Bronchial epithelial cell (primary cell): ENCODE results near the gene CAMTA2. TPM values are rescaled to one million over a fixed set of nuclear protein-coding genes. Genes with fewer than 3 reads are reported as not detected.

ENCODE experiments used
- DNase-seq: peaks from one replicate; pipeline ENCODE4 v3.0.0-alpha.2; 2010; ENCODE audit warnings: low read depth
- FAIRE-seq: peaks from 2 replicates; lab custom pipeline; 2011; peaks lifted over from hg19 to GRCh38; lab: Jason Lieb, UNC
- H3K27me3 ChIP-seq: 2 replicates; pipeline ENCODE4 v1.5.1; 2011; ENCODE audit warnings: low read length; ENCODE audit not compliant: control insufficient read depth, insufficient read depth
- H3K36me3 ChIP-seq: 2 replicates; pipeline ENCODE4 v1.5.1; 2011; ENCODE audit warnings: low read length; ENCODE audit not compliant: control insufficient read depth, insufficient read depth
- H3K4me3 ChIP-seq: 2 replicates; pipeline ENCODE4 v1.5.1; 2011; ENCODE audit warnings: mild to moderate bottlenecking, low read depth, low read length, control low read depth
- CTCF ChIP-seq: IDR thresholded peaks from 2 replicates; pipeline ENCODE4 v1.5.1; 2011; ENCODE audit warnings: mild to moderate bottlenecking, moderate library complexity, low read length, control low read depth, inconsistent platforms; ENCODE audit not compliant: insufficient read depth, severe bottlenecking
- total RNA-seq: library from RNA; depleted of rRNA; stranded (reverse); fragments of >200 nt; gene quantifications from 2 replicates; pipeline ENCODE4 v1.2.1, GENCODE V29; 2014

Gene CAMTA2
- 4.7 and 5.9 TPM in 2 replicates for total RNA-seq

- Histone ChIP-seq H3K36me3 (peaks cover 8% of the 10 kb centered on the region), H3K4me3 (peak within 1 kb of the TSS; percentile 87), H3K27me3 (no peaks in the 10 kb centered on the region)
- peak; percentile 36 for DNase-seq
- TF ChIP-seq CTCF, result peak; percentile 80
- no peak for FAIRE-seq
Observed at GRCh38 chr17:4986951-4987766, at the start of gene CAMTA2. CAMTA2 (minus strand) TSS chr17:4987675; CDS start chr17:4986222, 1,453 bp downstream.

GRCh38 chr17:5035315-5035714 is 47.8 kb upstream of the CAMTA2 start, which contains the start of gene SLC52A1:
SLC52A1 (minus strand) TSS chr17:5035426; CDS start chr17:5034606, 820 bp downstream.
- no peak for TF ChIP-seq CTCF
- FAIRE-seq (no peak), DNase-seq (peak; percentile 17)
- Histone ChIP-seq H3K36me3 (no peaks in the 10 kb centered on the region), H3K4me3 (peak within 1 kb of the TSS; percentile 33), H3K27me3 (no peaks in the 10 kb centered on the region)

- H3K36me3 ChIP-seq, result no peaks in the 10 kb centered on the region
- H3K4me3 ChIP-seq, result no peak overlapping the region
- DNase-seq (no peak), FAIRE-seq (no peak)
- no peak for TF ChIP-seq CTCF
- H3K27me3 ChIP-seq, result no peaks in the 10 kb centered on the region
Observed at GRCh38 chr17:5034651-5035050, 47.2 kb upstream of the CAMTA2 start.

GRCh38 chr17:5034063-5034462 is 46.6 kb upstream of the CAMTA2 start:
- Histone ChIP-seq H3K36me3 (no peaks in the 10 kb centered on the region), H3K4me3 (no peak overlapping the region), H3K27me3 (no peaks in the 10 kb centered on the region)
- DNase-seq (no peak), FAIRE-seq (no peak)
- no peak for TF ChIP-seq CTCF

- FAIRE-seq (no peak), DNase-seq (no peak)
- no peak overlapping the region for H3K4me3 ChIP-seq
- TF ChIP-seq CTCF, result no peak
- H3K36me3 ChIP-seq, result no peaks in the 10 kb centered on the region
- no peaks in the 10 kb centered on the region for H3K27me3 ChIP-seq
Observed at GRCh38 chr17:5033352-5034015, 46.0 kb upstream of the CAMTA2 start.
